ENCODE data around the gene ATXN7. TPM values are rescaled to one million over a fixed set of nuclear protein-coding genes. Genes with fewer than 3 reads are reported as not detected.

ATXN7 gene
- polyA plus RNA-seq, 3 donors from 2014 or later: 5.5 to 11.3 (median 6.0) TPM

GRCh38 chr3:63851287-63851686, 12.4 kb upstream of the ATXN7 start:
- Mint-ChIP-seq H3K36me3 (no peaks in the 10 kb centered on the region), H3K4me1 (peaks cover 6 to 27% of the 10 kb centered on the region in 2 donors), H3K4me3 (no peak overlapping the region), H3K9me3 (no peaks in the 10 kb centered on the region), H3K27ac (no peak overlapping the region), H3K27me3 (ENCODE audit: low read depth in 3 of 3) (no peaks in the 10 kb centered on the region)
- DNase-seq: no peak

GRCh38 chr3:63853106-63853505, 10.6 kb upstream of the ATXN7 start:
- H3K4me3 Mint-ChIP-seq: no peak overlapping the region
- no peak for DNase-seq
- no peaks in the 10 kb centered on the region for H3K9me3 Mint-ChIP-seq
- H3K4me1 Mint-ChIP-seq: peaks cover 10 to 41% of the 10 kb centered on the region in 2 donors
- no peak overlapping the region for H3K27ac Mint-ChIP-seq
- H3K27me3 Mint-ChIP-seq (ENCODE audit: low read depth in 3 of 3): no peaks in the 10 kb centered on the region
- H3K36me3 Mint-ChIP-seq: no peaks in the 10 kb centered on the region

- Mint-ChIP-seq H3K36me3 (no peaks in the 10 kb centered on the region), H3K27me3 (ENCODE audit: low read depth in 3 of 3) (no peaks in the 10 kb centered on the region), H3K4me1 (peaks cover 8 to 47% of the 10 kb centered on the region in 2 donors), H3K27ac (peak overlapping the region in 1 of 6 donors; percentile 43), H3K4me3 (no peak overlapping the region), H3K9me3 (no peaks in the 10 kb centered on the region)
- DNase-seq: no peak
These were observed 8.2 kb upstream of the ATXN7 start for GRCh38 chr3:63855333-63855940.

GRCh38 chr3:63857311-63857710, 6.4 kb upstream of the ATXN7 start:
- DNase-seq: no peak
- Mint-ChIP-seq H3K27me3 (ENCODE audit: low read depth in 3 of 3) (peaks cover 0 to 2% (median 0%) of the 10 kb centered on the region in 3 donors), H3K9me3 (no peaks in the 10 kb centered on the region), H3K27ac (peak overlapping the region in 1 of 6 donors; percentile 62), H3K4me3 (no peak overlapping the region), H3K36me3 (no peaks in the 10 kb centered on the region), H3K4me1 (peaks cover 18 to 57% of the 10 kb centered on the region in 2 donors)

- H3K9me3 Mint-ChIP-seq: no peaks in the 10 kb centered on the region
- no peak overlapping the region for H3K4me3 Mint-ChIP-seq
- H3K4me1 Mint-ChIP-seq: peaks cover 33 to 72% of the 10 kb centered on the region in 2 donors
- DNase-seq: no peak
- H3K27ac Mint-ChIP-seq: peak overlapping the region in 4 of 6 donors; percentile 12 to 58 (median 39)
- H3K36me3 Mint-ChIP-seq: no peaks in the 10 kb centered on the region
- peaks cover 5 to 18% (median 16%) of the 10 kb centered on the region in 3 donors for H3K27me3 Mint-ChIP-seq (ENCODE audit: low read depth in 3 of 3)
These were observed 2.9 kb upstream of the ATXN7 start for GRCh38 chr3:63860776-63861175.

- Mint-ChIP-seq H3K27me3 (ENCODE audit: low read depth in 3 of 3) (peaks cover 5 to 18% (median 16%) of the 10 kb centered on the region in 3 donors), H3K27ac (peak overlapping the region in 4 of 6 donors; percentile 3 to 85 (median 10)), H3K9me3 (no peaks in the 10 kb centered on the region), H3K36me3 (no peaks in the 10 kb centered on the region), H3K4me1 (peaks cover 36 to 72% of the 10 kb centered on the region in 2 donors), H3K4me3 (no peak overlapping the region)
- no peak for DNase-seq
These were observed 2.4 kb upstream of the ATXN7 start for GRCh38 chr3:63861306-63861705.

GRCh38 chr3:63862804-63863149, 890 bp upstream of the ATXN7 start:
- Mint-ChIP-seq H3K4me1 (peaks cover 37 to 66% of the 10 kb centered on the region in 2 donors), H3K27ac (peak overlapping the region; percentile 76 to 94 (median 80)), H3K9me3 (no peaks in the 10 kb centered on the region), H3K27me3 (ENCODE audit: low read depth in 3 of 3) (peaks cover 5 to 18% (median 16%) of the 10 kb centered on the region in 3 donors), H3K36me3 (peaks cover 0 to 2% (median 0%) of the 10 kb centered on the region in 3 donors), H3K4me3 (peak overlapping the region; percentile 86 to 92 (median 87))
- DNase-seq: no peak

- Mint-ChIP-seq H3K36me3 (peaks cover 0 to 2% (median 0%) of the 10 kb centered on the region in 3 donors), H3K4me1 (peaks cover 37 to 78% of the 10 kb centered on the region in 2 donors), H3K4me3 (peak overlapping the region; percentile 91 to 95 (median 93)), H3K27ac (peak overlapping the region; percentile 84 to 95 (median 91)), H3K9me3 (no peaks in the 10 kb centered on the region), H3K27me3 (ENCODE audit: low read depth in 3 of 3) (peaks cover 5 to 18% (median 16%) of the 10 kb centered on the region in 3 donors)
- DNase-seq: peak; percentile 47 to 51 (median 48)
These were observed 619 bp downstream of the ATXN7 start for GRCh38 chr3:63864008-63864964.

- H3K36me3 Mint-ChIP-seq: peaks cover 0 to 2% (median 0%) of the 10 kb centered on the region in 3 donors
- no peak for DNase-seq
- H3K27ac Mint-ChIP-seq: peak overlapping the region; percentile 84 to 95 (median 91)
- no peaks in the 10 kb centered on the region for H3K9me3 Mint-ChIP-seq
- peaks cover 37 to 81% of the 10 kb centered on the region in 2 donors for H3K4me1 Mint-ChIP-seq
- H3K4me3 Mint-ChIP-seq: peak overlapping the region; percentile 91 to 95 (median 93)
- H3K27me3 Mint-ChIP-seq (ENCODE audit: low read depth in 3 of 3): peaks cover 5 to 18% (median 16%) of the 10 kb centered on the region in 3 donors
These were observed 1.3 kb downstream of the ATXN7 start for GRCh38 chr3:63864965-63865327.

GRCh38 chr3:63867225-63867624, 3.6 kb downstream of the ATXN7 start:
- H3K4me3 Mint-ChIP-seq: no peak overlapping the region
- H3K27ac Mint-ChIP-seq: peak overlapping the region in 4 of 6 donors; percentile 20 to 71 (median 52)
- peaks cover 3 to 18% (median 16%) of the 10 kb centered on the region in 3 donors for H3K27me3 Mint-ChIP-seq (ENCODE audit: low read depth in 3 of 3)
- DNase-seq: no peak
- peaks cover 34 to 83% of the 10 kb centered on the region in 2 donors for H3K4me1 Mint-ChIP-seq
- no peaks in the 10 kb centered on the region for H3K9me3 Mint-ChIP-seq
- H3K36me3 Mint-ChIP-seq: peaks cover 0 to 2% (median 0%) of the 10 kb centered on the region in 3 donors

GRCh38 chr3:63869940-63870614, 6.4 kb downstream of the ATXN7 start:
- peaks cover 38 to 94% of the 10 kb centered on the region in 2 donors for H3K4me1 Mint-ChIP-seq
- H3K27me3 Mint-ChIP-seq (ENCODE audit: low read depth in 3 of 3): peaks cover 0 to 4% (median under 1%) of the 10 kb centered on the region in 3 donors
- H3K4me3 Mint-ChIP-seq: no peak overlapping the region

GRCh38 chr3:63870615-63871005, 6.9 kb downstream of the ATXN7 start:
- peaks cover 40 to 94% of the 10 kb centered on the region in 2 donors for H3K4me1 Mint-ChIP-seq
- H3K27ac Mint-ChIP-seq: no peak overlapping the region
- peaks cover 0 to 6% (median 0%) of the 10 kb centered on the region in 3 donors for H3K36me3 Mint-ChIP-seq
- H3K4me3 Mint-ChIP-seq: no peak overlapping the region
- H3K27me3 Mint-ChIP-seq (ENCODE audit: low read depth in 3 of 3): no peaks in the 10 kb centered on the region
- H3K9me3 Mint-ChIP-seq: no peaks in the 10 kb centered on the region
- no peak for DNase-seq

More at GRCh38 chr3:63869940-63870614, 6.4 kb downstream of the ATXN7 start:
- no peaks in the 10 kb centered on the region for H3K9me3 Mint-ChIP-seq
- peaks cover 0 to 2% (median 0%) of the 10 kb centered on the region in 3 donors for H3K36me3 Mint-ChIP-seq
- no peak for DNase-seq
- no peak overlapping the region for H3K27ac Mint-ChIP-seq

GRCh38 chr3:63872135-63872924, 8.7 kb downstream of the ATXN7 start:
- Mint-ChIP-seq H3K27ac (peak overlapping the region in 1 of 6 donors; percentile 38), H3K4me3 (no peak overlapping the region), H3K36me3 (peaks cover 0 to 4% (median 0%) of the 10 kb centered on the region in 3 donors), H3K9me3 (no peaks in the 10 kb centered on the region), H3K27me3 (ENCODE audit: low read depth in 3 of 3) (no peaks in the 10 kb centered on the region), H3K4me1 (peaks cover 48 to 93% of the 10 kb centered on the region in 2 donors)
- DNase-seq: no peak

Data from immature natural killer cell (primary cell).